HUDEP-2 (cell line): Measurements from ENCODE around the gene DISC1.

ENCODE experiments used
- DNase-seq, 76 experiments: peaks; one replicate each; lab custom pipeline; 2025; ENCODE audit not compliant: unreplicated experiment in 76 of 76; lab: John Stamatoyannopoulos, UW

The DISC1 gene

DNA sequence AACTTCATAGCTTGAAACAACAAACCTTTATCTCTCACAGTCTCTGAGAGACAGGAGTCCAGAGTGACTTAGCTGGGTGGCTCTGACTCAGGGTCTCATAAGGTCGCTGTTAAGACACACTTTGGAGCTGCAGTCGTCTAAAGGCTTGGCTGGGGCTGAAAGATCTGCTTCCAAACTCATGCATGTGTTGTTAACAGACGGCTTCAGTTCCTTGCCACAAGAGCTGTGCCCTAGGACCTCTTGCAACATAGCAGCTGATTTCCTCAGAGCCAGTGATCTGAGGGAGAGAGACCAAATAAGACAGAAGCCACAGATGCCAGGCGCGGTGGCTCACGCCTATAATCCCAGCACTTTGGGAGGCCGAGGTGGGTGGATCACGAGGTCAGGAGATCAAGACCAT is 176.8 kb downstream of the DISC1 start:
- DNase-seq, result no peak

DNA sequence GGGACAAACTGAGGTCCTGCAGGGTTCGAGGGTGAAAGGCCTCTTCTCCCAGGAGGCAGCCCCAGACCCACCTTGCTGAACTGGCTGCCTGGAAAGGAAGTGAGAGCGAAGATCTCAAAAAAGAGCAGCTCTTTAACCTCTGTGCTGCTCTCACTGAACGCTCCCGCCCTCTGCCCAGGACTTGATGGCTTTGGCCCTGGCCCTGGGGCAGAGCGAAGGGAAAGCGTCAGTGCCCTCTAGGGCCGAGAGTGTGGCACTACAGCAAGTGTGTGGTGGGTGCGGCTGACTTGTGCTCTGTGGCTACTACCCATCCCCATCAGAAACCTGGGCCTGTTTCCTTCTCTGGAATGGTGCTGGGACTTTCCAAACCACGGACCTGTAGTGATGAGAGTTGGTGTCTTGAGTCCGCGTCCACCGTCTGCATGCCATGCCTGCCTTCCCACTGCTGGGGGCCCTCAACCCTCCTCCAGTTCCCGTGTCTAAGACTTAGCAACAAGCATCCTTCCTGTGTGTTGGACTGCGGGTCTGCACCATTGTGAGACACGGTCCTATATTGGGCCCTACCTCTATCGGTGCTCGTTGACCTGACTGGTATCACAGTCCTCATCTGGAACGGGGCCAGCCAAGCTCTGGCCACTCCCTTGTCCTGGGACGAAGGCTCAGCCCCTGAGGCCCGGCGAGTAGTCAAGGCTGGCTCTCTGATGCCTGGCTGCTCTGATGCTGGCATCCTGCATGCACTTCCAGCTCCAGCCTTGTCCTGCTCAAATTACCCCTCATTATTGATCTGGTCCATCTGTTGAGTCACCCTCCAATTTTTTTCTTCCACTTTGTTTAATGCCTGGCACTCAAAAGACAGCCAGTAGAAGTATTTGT is 180.3 kb downstream of the DISC1 start:
- peak in 42 of 76 experiments; percentile 1 to 61 (median 20) for DNase-seq

DNA sequence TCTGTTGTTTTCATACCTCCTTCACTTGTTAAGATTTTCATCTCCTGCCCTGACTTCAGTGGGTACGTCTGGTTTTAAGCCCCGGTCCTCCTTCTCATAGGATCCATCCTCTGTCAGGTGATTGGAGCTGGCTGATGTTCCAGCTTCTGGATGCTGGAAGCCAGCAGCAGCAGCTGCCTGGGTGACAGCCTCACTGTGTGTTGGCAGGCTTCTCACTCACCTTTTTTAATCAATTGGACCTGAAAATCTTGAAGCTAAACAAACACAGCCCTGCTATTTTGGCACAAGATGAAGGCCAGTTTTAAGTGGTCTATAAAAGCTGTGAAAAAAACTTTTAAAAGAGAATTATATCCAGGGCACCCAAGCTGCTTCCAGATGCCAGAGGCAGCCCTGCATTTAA is 181.0 kb downstream of the DISC1 start:
- DNase-seq, result no peak

DNA sequence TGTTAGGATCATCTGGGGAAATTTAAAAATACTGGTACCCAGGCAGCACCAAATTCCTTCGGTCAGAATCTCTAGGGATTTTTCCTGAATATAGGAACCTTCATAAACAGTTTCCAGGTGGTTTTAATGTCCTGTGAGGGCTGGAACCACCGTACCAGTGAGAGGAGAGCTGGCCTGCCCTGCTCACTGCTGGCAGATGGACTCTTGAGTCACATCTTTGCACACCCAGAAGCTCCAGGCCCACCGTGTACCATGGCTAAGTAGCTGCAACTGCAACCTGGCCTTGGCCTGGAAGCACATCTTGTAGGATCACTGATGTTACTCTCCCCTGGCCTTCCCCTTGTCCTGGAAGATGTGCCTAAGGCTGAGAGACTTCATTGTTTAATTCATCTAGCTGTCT is 181.5 kb downstream of the DISC1 start:
- DNase-seq, result no peak

DNA sequence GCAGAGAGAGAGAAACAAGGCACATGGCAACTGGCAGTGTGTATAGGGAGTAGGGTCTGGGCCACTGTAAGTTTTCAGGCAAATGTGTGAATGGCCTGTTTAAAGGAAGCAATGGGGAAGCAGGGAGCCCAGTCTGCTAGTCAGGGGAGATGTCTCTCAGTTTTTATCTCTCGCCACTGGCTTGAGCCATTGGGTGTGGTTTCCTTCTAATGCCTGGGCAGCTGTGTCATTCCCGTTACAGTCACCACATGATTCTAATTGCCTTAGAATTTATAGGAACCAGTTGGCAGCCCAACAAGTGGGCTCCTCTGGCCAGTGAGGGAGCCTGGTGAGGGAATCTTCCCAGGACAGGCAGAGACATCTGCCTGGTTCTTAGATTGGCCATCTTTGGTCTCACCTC is 182.4 kb downstream of the DISC1 start:
- DNase-seq, result peak in 23 of 76 experiments; percentile 1 to 44 (median 15)

DNA sequence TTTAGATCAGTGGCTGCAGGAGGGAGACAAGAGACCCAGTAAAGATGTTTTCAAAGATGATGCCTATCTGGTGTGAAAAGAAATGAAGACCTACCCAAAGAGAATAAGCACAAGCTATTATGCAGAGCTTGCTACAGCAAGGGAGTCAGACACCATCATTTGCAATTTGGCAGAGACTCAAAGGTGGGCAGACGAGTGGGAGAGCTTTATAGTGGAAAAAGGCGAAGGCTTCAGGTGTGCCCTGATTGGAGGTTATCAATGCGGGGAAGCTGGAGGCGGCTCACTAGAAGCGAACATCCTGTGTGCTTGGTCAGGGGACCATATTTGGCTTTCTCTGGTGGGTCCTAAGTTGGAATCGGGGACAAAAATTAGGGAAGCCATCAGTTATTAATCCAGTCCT is 183.8 kb downstream of the DISC1 start:
- DNase-seq, result no peak

DNA sequence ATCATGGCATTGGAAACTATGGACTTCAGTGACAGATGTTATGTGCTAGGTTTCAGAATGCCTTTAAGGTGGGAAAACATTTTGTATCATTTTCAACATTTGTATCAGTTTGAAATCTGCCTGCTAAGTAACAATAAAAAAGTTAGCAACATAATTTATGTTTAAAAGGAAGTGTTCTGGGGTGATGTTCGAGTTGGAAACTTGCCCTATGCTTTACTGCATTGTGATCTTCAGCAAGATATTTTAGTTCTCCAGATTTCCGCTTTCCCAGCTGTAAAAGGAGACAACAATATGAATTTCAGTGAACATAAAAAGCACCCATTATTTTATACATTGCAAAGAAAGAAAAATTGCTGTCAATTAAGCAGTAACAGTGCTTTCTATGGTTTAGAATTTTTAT is 187.4 kb downstream of the DISC1 start:
- no peak for DNase-seq

DNA sequence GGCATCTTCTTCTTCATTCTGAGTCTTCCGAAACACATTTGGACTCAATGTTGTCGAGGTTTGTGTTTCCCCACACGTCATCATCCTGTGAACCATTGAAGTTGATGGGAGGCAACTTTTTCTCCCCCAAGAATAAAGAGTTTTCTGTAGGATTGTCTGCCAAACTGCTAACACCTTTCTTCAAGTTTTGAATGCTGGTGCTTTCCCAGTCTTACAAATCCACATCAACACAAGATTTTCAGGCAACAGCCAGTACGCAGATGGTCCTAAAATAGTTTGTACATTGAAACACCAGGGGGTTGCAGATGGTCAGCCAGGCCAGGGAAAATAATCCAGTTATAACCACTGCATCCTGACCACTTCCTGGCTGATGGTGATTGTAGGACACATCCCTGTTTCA is 187.9 kb downstream of the DISC1 start:
- no peak for DNase-seq

DNA sequence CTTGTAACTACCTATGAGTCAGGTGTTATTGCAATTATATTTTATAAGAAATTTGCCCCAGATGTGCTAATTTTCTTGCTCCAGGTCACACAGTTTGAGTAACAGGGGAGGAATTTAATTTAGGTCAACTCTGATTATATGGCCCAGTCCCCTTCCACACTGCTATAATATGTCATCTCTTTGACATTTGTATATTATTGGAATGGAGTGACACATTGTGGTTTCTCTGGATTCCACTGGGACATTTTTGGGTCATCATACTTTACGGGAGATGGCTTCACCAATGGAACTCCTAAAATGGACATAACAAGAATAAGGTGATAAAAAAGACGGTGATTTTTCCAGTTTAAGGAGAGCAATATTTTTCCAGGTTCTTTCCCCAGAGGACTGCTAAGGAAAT is 191.2 kb downstream of the DISC1 start:
- no peak for DNase-seq

DNA sequence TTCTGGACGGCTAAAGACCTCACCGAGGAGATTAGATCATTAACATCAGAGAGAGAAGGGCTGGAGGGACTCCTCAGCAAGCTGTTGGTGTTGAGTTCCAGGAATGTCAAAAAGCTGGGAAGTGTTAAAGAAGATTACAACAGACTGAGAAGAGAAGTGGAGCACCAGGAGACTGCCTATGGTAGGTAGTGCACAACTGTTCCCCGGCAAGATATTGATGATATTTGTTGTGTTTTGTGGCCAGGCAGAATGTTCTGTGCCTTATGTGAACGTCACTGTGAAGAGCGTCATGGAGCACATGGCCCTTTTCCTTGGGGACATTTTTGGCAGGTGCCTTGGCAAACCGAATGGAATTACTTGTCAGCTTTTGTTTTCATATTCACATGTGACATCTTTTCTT is 191.7 kb downstream of the DISC1 start:
- no peak for DNase-seq

DNA sequence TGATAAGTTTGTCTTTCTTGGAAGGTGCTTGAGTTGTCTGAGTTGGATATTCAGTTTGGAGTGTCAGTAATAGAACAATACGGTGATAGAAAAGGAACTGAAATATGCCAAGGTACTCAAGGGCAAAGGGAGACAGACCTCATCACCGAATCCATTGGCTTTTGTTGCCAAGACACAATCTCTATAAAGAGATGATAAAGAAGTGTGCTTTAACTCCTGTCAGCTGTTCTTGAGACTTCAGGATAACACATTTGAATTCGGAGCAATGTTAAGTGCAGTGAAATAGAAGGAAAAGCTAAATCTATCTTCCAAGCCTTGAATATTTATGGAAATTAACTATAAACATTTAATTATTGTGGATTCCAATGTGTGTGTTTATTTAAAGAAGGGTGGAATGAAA is 194.7 kb downstream of the DISC1 start:
- no peak for DNase-seq

DNA sequence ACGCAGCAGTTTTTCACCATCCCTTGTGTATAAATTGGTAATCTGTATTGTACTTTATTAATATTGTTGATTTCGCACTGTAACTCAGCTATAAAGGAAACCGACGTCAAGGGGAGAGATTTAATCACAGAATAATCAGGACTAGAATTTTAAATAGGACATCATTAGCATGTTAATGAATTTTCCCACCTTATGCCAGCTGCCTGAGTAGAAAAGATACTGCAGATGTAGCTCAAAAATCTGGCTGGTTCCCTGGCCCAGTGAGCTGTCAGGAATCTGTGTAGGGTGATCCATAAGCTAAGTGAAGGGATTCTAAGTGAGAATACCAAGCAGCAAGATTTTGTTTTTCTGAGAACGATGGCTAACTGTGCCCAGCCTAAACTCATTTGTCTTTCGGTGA is 195.5 kb downstream of the DISC1 start:
- no peak for DNase-seq

DNA sequence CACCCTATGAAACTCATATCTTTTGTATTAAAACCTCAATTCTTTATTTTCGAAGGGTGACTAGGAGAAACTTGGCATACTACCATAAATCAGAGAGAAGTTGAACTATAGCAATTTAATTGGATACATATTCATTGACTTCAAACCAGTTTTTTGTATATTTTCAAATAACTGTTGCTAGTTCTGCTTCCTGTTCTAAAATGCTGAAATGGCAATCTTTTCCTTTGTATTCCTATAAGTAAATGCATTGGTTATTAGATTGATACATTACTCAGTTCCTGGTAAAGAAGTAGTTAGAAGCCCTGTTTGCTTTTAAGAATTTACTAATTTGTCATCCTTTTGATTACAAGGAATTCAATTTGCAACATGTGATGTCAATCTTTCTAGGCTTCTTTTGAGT is 200.0 kb downstream of the DISC1 start:
- no peak for DNase-seq

DNA sequence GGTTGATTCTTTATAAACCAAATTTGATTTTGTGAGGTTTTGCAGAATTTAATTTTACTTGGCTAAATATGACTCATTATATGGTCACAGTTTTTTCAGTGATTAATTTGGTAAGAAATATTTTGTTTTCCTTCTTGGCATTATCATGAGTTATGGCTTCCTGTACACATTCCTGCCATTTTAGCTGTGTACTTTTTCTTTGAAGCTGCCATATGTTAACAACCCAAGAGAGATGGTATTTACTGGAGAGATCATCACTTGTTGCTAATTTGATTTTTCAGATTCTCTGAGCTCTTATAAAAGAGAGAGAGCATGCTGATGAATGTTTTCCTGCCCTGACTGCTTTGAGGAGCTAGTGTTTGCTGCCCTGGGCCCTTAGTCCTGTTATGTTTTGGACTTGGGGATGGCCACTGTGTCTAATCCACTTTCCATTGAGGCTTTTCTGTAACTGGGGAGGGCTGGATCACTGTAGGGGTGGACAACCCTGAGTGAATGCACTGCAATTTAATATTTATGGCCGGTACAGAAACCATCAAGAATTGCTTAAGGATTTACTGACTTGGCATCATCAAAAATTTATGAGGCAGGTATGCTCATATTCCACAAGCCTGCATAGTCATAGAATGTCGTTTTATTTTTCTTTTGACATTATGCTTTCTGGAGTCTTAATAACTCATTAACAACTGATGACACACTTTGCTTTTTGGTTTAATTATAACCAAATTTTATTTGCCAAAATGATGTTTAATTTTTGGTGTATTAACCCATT is 200.9 kb downstream of the DISC1 start:
- no peak for DNase-seq

DNA sequence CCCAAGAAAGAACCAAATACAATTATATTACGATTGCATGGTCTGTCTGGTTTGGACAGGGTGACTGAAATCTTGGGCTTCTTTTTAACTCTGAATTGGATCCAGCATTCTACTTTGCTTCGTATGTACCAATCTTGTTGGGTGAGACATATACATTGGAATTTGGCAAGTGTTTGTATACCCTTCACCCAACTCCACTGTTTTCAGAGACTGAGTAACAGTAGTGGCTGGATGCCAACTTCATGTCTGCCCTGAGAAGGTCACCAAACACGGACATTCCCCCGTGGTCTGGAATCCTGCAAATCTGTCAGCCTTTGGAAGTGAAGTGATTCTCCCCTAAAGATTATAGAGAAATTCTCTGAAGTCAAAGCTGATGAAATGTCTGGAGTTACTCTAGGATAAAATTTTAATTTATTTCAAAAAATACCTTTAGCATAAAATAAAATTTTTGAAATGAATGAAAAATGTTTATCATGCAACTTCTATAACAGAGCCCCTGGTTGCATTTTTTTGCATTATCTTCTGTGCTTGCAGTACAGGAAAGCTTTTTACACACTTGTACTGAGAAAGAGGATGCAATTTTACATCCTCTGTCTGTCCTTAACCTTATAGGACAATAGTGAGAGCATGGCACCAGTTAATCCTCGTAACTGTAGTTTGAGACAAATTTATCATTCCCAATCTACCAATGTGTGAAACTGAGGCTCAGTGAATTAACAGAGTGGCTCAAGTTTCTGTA is 201.8 kb downstream of the DISC1 start:
- DNase-seq, result no peak

DNA sequence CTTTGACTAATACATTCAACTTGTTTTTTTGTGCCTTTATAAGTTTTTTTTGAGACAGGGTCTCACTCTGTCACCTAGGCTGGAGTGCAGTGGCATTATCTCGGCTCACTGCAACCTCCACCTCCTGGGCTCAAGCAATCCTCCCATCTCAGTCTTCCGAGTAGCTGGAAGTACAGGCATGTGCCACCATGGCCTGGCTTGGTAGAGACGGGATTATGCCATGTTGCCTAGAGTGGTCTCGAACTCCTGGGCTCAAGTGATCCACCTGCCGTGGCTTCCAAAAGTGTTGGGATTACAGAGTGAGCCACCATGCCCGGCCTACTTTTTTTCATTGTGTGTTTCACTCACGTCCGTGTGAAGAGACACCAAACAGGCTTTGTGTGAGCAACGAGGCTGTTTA is 202.7 kb downstream of the DISC1 start:
- no peak for DNase-seq

DNA sequence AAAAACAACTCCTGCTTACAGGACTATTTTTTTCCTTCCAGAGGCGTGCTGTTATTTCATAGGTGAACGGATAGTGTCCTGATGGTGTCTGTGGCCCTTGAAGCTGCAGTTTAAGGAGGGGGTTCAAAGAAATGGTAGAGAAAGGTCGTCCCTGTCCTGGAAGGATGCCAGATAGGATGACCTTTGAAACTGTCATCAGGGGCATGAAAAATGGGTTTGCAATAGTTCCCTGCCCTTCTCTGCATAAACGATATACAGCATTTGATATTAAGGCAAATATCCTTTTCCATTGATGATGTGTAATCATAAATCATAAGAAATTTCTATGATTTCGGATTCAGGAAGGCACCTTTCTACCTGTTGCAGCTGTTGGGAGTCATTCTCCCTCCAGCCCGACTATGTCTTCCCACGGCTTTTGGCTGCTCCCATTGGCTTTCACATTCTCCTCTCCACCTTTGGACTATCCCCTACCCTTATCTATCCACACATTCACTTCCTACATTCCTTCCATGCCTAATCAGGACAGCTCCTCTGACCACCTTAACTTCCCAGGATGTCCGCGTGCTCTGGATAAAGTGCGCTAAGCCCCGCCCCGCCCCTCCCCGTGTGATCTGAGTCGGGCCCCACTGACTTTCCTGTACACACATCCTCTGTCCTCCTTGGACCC is 209.8 kb downstream of the DISC1 start:
- DNase-seq, result no peak

DNA sequence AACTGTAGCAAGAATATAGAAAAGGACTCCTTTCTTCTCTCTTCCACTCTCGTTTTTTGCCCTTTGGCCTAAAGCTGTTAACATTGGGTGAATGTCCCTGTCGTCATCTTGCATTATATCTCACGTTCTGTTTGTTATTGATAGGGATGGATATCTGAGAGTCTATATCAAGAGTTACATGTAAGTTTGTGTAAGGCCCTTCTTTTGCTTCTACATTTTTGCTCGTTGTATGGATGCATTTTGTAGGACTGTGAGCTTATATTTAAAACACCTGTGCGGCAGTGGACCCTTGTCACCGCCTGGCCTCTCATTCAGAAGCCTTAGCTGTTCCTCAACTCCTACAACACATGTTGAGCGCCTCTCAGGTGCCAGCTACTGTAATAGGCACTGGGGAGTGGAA is 211.9 kb downstream of the DISC1 start:
- no peak for DNase-seq

DNA sequence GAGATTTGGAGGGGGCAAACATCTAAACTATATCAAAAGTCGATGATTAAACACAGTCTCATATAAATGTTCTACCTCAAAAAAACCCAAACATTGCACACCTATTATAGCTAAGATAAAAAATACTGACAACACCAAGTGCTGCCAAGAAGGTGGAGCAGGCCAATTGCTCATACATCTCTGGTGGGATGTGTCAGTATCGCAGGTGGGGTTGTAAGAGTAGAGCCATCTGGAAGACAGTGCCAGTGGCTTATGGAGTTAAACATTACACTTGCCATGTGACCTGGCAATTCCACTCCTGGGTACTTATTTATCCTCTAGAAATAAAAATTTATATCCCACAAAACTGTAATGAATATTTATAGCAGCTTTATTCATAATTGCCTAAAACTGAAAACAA is 213.4 kb downstream of the DISC1 start:
- DNase-seq, result no peak

DNA sequence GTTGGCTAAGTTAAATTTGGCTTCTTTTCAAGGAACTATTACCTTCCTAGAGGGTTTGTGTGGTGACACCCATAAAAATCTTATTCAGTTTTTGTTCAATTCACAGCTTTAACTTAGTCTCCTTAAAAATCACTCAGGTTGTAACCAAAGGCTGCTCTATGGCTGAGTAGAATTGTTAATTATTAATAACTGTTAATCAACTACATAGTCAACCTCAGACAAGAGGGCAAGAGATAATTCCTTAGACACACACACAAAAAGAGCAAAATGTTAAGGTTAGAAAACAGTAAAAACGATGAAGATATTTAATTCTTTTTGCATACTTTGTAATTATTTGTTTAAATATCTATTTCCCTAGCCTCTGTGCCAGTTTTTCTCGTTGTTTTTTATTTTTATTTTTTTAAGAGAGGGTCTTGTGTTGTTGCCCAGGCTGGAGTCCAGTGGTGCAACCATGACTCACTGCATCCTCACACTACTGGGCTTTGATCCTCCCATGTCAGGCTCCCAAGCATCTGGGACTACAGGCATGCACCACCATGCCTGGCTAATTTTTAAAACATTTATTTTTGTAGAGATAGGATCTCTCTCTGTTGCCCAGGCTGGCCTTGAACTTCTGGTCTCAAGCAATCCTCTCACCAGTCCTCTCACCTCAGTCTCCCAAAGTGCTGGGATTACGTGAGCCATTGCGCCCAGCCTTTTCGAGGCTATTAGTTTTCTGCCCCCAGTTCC is 215.2 kb downstream of the DISC1 start:
- DNase-seq, result no peak
